ENCODE results near the gene PTRHD1. TPM values are rescaled to one million over a fixed set of nuclear protein-coding genes. Genes with fewer than 3 reads are reported as not detected.

The PTRHD1 gene
- total RNA-seq, 4 donors from 2014 or later = 17.3 to 45.0 (median 37.3) TPM

DNA sequence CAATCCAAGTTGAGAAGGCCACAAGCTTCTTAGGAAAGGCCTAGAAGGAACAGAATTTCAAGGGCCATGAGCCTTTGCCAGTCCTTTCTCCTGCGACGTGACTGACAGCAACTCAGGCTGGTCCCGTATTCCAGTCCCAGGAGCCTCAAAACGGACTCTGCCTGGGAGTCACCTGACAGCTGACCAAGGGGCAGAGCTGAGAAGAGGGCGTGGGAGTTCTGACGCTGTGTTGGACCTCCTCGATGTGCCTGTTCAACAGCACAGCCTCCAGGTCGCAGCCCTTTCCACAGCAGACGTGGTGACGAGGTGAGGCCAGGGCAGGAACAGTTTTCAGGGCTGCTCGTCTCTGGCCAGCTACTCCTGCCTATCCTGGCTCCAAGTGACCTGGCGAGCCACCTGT, 37.6 kb upstream of the PTRHD1 start:
- H3K36me3 ChIP-seq = no peaks in the 10 kb centered on the region
- intact Hi-C loops (cut with DNase I; ENCODE audit: low total_unique reads) (no loop called here), in situ Hi-C loops (cut with MboI; ENCODE audit: low sequenced_read_pairs in 4 of 4) (no loop called here)
- H3K27me3 ChIP-seq = no peaks in the 10 kb centered on the region
- peaks cover 0 to 13% of the 10 kb centered on the region in 2 donors for H3K4me1 ChIP-seq
- DNase-seq = no peak
- TF ChIP-seq, protein P1, sequence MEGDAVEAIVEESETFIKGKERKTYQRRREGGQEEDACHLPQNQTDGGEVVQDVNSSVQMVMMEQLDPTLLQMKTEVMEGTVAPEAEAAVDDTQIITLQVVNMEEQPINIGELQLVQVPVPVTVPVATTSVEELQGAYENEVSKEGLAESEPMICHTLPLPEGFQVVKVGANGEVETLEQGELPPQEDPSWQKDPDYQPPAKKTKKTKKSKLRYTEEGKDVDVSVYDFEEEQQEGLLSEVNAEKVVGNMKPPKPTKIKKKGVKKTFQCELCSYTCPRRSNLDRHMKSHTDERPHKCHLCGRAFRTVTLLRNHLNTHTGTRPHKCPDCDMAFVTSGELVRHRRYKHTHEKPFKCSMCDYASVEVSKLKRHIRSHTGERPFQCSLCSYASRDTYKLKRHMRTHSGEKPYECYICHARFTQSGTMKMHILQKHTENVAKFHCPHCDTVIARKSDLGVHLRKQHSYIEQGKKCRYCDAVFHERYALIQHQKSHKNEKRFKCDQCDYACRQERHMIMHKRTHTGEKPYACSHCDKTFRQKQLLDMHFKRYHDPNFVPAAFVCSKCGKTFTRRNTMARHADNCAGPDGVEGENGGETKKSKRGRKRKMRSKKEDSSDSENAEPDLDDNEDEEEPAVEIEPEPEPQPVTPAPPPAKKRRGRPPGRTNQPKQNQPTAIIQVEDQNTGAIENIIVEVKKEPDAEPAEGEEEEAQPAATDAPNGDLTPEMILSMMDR (IDR thresholded peaks at IDR 0.05 in 4 of 5, conservative IDR thresholded peaks at IDR 0.05 in 1 of 5) = no peak
- TF ChIP-seq POLR2A (IDR thresholded peaks at IDR 0.05) = no peak
- no peak for ATAC-seq
- no peaks in the 10 kb centered on the region for H3K9me3 ChIP-seq
- no peak overlapping the region for H3K4me3 ChIP-seq
- H3K27ac ChIP-seq = peak overlapping the region in 1 of 4 donors; percentile 18

DNA sequence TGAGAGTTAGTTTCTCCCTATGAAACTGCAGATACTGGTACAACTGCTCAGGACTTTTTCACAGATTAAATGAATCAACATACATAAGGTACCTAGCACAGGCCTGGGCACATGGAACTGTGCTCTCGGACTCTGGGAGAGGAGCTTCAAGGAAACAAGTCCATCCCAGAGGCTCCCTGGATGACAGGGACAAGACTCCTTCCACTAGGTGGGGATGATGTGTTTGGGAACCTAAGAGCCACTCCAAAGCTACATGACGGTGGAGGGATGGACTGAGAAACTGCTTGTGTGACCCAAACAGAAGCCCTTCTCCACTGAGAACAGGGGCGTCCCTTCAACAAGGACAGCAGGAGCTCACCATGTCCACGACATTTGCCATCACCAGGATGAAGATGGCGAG, 37.2 kb upstream of the PTRHD1 start:
- DNase-seq = peak in 1 of 2 donors; percentile 5
- no peaks in the 10 kb centered on the region for H3K36me3 ChIP-seq
- no peak overlapping the region for H3K4me3 ChIP-seq
- ATAC-seq = no peak
- H3K27me3 ChIP-seq = no peaks in the 10 kb centered on the region
- no peak for TF ChIP-seq POLR2A (IDR thresholded peaks at IDR 0.05)
- TF ChIP-seq, protein P1 (IDR thresholded peaks at IDR 0.05 in 4 of 5, conservative IDR thresholded peaks at IDR 0.05 in 1 of 5) = no peak
- peaks cover 0 to 13% of the 10 kb centered on the region in 2 donors for H3K4me1 ChIP-seq
- in situ Hi-C loops (cut with MboI; ENCODE audit: low sequenced_read_pairs in 4 of 4) = no loop called here
- no peaks in the 10 kb centered on the region for H3K9me3 ChIP-seq
- peak overlapping the region in 1 of 4 donors; percentile 18 for H3K27ac ChIP-seq
- intact Hi-C loops (cut with DNase I; ENCODE audit: low total_unique reads) = no loop called here

DNA sequence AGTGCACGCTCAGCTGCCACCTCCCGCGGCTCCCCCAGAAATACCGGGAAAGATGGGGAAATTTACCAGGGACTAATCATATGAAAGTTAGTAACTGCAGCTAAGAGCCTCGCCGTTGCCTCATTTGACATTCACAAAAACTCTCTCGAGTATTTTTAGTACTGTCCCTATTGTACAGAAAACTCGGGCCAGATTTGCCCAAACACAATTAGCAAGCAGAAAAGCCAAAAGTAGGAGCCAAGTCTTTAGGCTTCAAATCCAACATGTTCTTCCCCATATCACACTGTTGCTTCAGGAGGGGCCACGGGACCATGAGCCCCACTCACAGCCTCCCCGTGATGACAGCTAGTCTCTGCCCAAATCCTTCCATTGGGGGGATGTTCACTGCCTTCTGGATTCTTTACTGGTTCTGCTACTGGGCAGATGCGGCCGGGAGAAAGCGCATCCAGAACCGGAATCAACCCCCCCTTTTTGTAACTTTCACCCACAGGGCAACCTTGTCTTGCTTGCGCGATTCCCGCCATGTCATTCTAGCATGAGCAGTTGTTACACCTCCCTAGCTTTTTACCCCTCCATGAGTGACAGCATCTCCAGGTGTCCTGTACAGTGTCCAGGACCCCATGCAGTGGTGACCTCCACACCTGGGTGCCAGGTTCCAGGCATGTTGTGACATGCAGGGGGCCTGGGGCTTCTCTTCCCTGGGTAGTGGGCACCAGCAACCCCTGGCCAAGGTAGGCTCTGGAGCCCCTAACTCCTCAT, 35.2 kb upstream of the PTRHD1 start:
- Histone ChIP-seq H3K36me3 (no peaks in the 10 kb centered on the region), H3K9me3 (no peaks in the 10 kb centered on the region), H3K4me3 (peak overlapping the region in 1 of 4 donors; percentile 30), H3K4me1 (peaks cover 0 to 13% of the 10 kb centered on the region in 2 donors), H3K27me3 (no peaks in the 10 kb centered on the region), H3K27ac (no peak overlapping the region)
- ATAC-seq (no peak), DNase-seq (no peak)
- in situ Hi-C loops (cut with MboI; ENCODE audit: low sequenced_read_pairs in 4 of 4) (loop anchor here (5.0 to 10.0 kb wide), 4 partner anchors 406 to 421 kb away; no protein-coding TSS in a partner anchor), intact Hi-C loops (cut with DNase I; ENCODE audit: low total_unique reads) (no loop called here)
- TF ChIP-seq, protein P1 (IDR thresholded peaks at IDR 0.05 in 4 of 5, conservative IDR thresholded peaks at IDR 0.05 in 1 of 5) = no peak
- no peak for TF ChIP-seq POLR2A (IDR thresholded peaks at IDR 0.05)

DNA sequence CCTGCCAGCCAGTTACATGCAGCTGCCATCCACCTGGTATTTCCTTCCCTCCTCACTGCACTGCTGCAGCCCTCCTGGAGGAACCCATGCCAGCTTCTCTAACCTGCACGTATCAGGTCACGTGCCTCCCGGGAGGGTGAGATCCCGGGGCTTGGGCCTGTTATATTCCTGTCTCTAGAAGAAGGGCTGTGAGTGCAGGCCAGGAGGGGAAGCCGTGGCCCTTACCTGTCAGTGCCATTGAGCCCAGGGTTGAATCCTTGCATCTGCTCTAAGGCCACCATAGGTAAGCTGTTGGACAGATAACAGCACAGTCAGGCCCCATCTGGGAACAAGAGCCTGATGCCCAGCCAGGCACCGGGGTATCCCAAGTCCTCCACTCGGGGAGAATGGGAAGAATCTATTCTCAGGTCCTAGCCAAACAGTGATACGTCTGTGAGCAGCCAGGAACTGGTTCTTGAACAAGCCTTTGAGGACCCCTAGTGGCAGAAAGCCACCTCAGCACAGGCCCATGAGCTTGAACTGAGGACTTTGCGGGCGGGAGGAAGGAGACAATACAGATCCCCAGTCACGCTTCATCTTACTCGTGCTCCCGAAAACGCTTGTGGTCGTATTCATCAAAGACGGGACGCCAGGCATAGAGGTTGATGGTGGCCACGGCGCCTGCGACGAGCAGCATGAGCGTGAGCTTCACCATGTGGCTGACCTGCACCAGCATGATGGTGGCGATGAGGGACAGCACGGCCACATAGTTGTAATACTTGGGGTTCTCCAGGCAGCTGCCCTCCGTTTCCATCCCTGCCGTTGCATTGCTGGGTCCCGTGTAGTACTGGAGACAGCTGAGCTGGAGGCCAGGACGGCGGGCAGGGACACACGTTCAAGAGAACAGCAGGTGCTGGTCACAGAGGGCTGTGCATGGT, 34.4 kb upstream of the PTRHD1 start:
- ATAC-seq (peak; percentile 92 to 97), DNase-seq (peak; percentile 65 to 76)
- in situ Hi-C loops (cut with MboI; ENCODE audit: low sequenced_read_pairs in 4 of 4) = loop anchor here (5.0 to 10.0 kb wide), 4 partner anchors 405 to 420 kb away; no protein-coding TSS in a partner anchor

More for the DNA sequence above, 34.4 kb upstream of the PTRHD1 start:
- intact Hi-C loops (cut with DNase I; ENCODE audit: low total_unique reads) = loop anchor here (1.0 to 2.0 kb wide), 3 partner anchors 215 to 417 kb away; no protein-coding TSS in a partner anchor
- no peak for TF ChIP-seq POLR2A (IDR thresholded peaks at IDR 0.05)
- TF ChIP-seq, protein P1 (IDR thresholded peaks at IDR 0.05 in 4 of 5, conservative IDR thresholded peaks at IDR 0.05 in 1 of 5) = peak; percentile 72 to 91 (median 83)
- Histone ChIP-seq H3K27ac (no peak overlapping the region), H3K27me3 (no peaks in the 10 kb centered on the region), H3K4me1 (peaks cover 0 to 13% of the 10 kb centered on the region in 2 donors), H3K4me3 (peak overlapping the region in 2 of 4 donors; percentile 6 to 30), H3K9me3 (no peaks in the 10 kb centered on the region), H3K36me3 (no peaks in the 10 kb centered on the region)
